Activated CD4-positive, alpha-beta T cell treated with anti-CD3 and anti-CD28 coated beads, Interleukin-2, amount 50 U/mL, for 48 hours (primary cell): ENCODE data around the gene CIAPIN1.
A peak's percentile ranks its signal among the peaks of the same experiment; 100 is the strongest.

Source experiments
- DNase-seq, 2 experiments: peaks; one replicate each; pipeline ENCODE4 v3.0.0-alpha.2; 2020

Gene CIAPIN1

GRCh38 chr16:57381791-57382534 is 65.2 kb downstream of the CIAPIN1 start:
- no peak for DNase-seq

- DNase-seq = peak in 1 of 2 experiments; percentile 26
These were observed 66.3 kb downstream of the CIAPIN1 start for GRCh38 chr16:57380671-57381462.

- DNase-seq = no peak
These were observed 67.6 kb downstream of the CIAPIN1 start for GRCh38 chr16:57379579-57379978.
